Measurements from ENCODE around the gene TEAD1.

TEAD1 gene

GRCh38 chr11:12768726-12769673 is 94.8 kb downstream of the TEAD1 start:
- no peak for DNase-seq

- DNase-seq = no peak
These were observed 95.7 kb downstream of the TEAD1 start for GRCh38 chr11:12769834-12770345.

DNA sequence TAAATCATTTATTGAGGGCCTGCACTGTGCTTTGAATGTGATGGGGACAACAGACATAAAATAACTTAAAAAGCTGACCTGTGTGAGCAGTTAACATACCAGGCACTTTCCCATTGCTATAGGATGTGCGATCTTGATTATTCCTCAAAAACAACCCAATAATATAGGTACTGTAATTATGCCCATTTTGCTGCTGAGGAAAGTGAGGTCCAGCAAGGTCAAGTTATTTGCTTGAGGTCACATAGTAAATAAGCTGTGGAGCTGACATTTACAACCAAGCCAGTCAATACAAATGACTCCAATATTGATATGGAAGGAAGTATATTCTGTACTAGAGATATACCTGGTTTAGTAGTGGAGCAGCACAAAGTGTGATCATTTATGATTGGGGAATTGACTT is 96.2 kb downstream of the TEAD1 start:
- DNase-seq = no peak

- no peak for DNase-seq
These were observed 96.9 kb downstream of the TEAD1 start for GRCh38 chr11:12770966-12771597.

- no peak for DNase-seq
These were observed 97.7 kb downstream of the TEAD1 start for GRCh38 chr11:12771875-12772274.

GRCh38 chr11:12772324-12772723 is 98.1 kb downstream of the TEAD1 start:
- no peak for DNase-seq

DNA sequence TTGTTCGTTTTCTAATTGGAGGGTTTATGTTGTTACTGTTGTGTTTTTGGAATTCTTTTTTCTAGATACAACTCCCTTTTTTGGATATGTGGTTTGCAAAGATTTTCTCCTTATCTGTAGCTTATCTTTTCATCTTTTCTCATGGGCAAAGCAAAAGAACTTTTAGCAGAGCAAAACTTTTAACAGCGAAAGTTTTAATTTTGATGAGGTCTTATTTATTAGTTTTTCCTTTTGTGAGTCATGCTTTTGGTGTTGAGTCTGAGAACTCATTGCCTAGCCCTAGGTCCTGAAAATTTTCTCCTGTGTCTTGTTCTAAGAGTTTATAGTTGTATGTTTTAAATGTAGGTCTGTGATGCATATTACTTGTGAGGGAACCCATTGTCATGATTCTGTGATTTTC is 99.4 kb downstream of the TEAD1 start:
- DNase-seq = no peak

- no peak for DNase-seq
These were observed 101.7 kb downstream of the TEAD1 start for GRCh38 chr11:12775955-12776354.

DNA sequence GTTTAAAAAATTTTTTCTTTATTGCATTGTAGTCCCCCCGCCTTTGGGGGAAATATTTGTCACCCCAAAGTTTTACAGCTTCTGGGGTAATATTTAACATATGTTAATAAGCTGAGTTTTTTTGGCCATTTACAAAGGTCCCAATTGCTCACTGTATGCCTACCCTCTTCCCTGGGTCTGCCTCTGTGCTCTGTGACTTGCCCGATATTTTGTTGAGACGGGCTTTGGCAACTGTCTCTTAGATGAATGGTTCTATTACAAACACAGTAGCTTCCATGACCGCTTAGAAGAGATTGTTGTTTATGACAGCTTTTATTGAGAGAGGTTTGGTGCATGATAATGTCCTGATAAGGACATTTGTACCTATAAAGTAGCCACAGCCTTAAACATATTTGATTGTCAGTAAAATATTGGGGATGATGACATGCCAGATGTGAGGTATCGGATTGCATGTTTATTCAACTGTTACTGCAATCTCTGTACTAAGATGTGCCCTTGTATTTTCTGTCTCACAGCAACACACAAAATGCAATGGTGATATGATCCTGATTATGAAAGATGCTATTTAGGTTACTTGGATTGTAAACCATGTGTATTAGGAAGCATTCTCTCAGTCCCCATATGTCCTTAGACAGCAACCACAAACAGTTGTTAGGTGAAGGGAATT is 103.1 kb downstream of the TEAD1 start:
- DNase-seq = no peak

DNA sequence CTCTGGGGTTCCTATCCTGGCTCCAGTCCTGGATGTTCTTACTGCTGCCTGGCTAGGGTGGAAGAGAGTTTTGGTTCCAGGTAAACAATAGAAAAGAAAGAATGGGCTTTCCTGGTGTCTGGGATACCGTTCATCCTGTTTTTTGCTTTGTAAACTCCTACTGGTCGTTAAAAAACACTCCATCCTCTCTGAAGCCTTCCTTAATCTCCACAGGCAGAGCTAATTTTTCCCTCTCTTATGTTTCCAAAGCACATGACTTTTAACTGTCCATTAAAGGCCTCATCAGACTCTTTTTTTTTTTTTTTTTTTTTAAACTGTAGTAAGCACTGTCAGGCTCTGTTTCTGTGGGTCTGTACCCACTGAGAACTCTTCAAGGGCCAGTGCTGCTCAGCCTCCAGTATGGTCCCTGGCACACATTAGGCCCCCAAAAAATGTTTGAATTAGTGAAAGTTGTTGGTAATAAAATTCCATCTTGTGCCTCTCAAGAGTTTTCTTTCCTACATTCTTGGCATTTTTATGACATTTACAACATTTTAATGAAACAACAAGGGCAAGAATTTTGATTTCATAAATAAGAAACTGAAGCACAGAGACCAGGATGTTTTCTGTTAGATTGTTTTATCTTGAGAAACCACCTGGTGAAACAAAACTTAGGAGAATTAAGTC is 104.2 kb downstream of the TEAD1 start:
- DNase-seq = no peak

DNA sequence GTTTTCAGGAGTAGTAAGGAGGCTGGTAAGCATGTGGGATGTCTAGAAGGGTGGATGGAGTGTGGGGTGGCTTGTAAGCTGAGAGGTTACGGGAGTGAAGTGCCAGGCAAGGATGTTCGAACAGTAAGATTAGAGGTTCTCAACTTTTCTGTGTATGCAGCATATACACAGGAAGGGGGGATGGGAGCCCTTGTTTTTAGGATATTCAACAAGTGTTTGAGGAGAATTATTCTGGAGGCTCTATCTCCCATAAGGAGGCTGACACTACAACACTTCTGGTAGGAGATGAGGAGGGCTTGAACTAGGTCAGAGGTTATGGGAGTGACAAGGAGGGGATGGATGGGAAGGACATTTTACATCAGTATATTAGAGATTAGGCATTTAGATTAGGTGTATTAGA is 109.5 kb downstream of the TEAD1 start:
- DNase-seq = no peak

- DNase-seq = no peak
These were observed 110.2 kb downstream of the TEAD1 start for GRCh38 chr11:12784445-12784844.

DNA sequence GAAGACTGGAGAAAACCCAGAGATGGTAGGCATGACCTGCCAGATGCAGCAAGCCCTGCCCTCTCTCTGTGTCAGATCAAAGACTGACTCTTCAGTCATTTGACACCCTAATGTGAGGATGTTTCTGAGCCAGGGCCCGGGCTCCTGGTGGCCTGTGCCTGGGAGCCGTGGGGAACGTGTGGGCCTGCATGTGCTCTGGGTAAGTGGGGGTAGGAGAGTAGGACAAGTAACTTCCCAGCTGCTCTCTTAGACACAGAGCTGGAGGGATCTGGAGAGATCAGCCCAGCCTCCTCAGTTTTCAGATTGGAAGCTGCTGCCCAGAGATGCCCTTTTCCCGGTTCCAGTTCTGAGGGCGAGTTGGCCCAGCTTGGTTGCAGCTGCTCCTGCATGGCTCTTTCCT is 110.8 kb downstream of the TEAD1 start:
- no peak for DNase-seq

DNA sequence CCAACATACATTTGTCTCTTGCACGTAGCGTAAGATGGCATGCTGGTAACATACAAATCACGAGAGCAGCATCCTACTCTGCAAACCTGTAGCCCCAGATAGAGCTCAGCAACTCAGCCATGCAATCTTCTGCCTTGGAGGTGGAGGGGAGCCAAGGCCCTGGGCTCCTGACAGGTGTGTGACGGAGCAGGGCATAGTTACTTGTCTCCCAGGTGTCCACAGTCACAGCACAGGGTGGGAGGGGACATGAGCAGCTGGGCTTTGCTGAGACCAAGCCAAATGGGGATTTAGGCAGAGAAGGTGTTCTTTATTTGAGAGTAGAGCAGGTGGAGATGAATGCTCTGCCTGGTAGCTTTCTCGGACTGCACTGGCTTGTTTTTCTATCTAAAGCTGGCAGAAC is 111.7 kb downstream of the TEAD1 start:
- DNase-seq = no peak

DNA sequence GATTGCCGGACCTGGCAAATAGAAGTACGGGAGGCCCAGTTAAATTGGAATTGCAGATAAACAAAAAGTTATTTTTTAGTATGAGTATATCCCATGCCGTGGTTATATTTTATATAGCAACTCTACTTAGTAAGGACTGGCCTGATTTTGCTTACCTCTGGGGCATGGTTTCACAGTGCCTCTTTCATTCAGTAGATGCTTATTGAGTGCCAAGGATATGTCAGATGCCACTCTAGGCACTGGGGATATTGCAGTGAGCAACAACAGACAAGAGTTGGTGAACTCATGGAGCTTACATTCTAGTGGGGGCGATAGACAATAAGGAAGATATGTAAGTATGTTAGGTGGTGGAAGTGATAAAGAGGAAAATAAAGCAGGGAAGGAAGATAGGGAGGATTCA is 112.2 kb downstream of the TEAD1 start:
- no peak for DNase-seq

- DNase-seq = no peak
These were observed 112.7 kb downstream of the TEAD1 start for GRCh38 chr11:12786891-12787290.

GRCh38 chr11:12787847-12788246 is 113.6 kb downstream of the TEAD1 start:
- no peak for DNase-seq

GRCh38 chr11:12789054-12789453 is 114.8 kb downstream of the TEAD1 start:
- DNase-seq = no peak

DNA sequence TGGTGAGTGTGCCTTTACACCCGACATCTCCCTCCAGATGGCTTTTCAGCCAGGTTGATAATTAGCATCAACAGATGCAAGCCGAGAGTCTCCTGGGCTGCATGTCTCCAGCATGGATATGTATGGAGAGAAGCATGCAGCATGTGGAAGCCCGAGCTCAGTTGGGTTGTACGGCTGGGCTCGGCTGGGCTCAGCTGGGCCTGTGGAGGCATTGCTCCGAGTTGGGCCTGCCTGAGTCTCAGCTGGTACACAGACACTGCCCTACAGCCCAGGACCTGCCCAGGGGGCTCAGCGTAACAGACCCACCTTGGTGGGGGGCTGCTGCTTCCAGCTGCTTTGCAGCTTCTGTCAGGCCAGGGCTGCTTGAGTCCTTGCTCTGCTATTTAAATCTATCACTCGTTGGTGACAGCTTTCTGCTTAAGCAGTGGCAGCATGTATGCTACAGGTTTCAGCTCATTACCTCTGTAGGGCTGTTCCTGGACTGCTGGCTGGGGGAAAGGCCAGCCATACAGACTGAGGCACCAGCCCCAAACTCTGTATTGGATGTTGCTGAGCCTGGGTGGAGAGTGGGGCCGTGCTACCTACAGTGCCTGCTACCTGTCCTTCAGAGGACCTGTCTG is 115.5 kb downstream of the TEAD1 start:
- no peak for DNase-seq

- DNase-seq = no peak
These were observed 116.8 kb downstream of the TEAD1 start for GRCh38 chr11:12790861-12791616.

DNA sequence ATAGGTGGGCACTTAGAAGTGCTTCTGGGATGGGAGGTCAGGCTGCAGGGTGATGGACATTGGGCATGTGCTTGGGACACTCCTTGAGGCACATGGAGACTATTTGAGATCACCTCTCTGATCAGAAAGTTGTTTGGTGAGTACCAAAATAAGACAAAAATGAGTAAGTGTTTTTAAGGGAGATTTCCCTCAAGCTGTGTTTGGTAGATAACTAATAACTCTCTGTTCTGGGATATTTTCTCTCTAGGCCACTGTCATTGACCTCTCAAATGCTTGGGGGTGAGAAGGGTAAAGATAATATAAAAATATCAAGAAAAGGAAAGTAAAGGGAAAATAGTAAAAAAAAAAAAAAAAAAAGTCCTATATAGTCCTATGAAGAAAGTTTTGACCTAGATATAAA is 117.8 kb downstream of the TEAD1 start:
- DNase-seq = no peak

GRCh38 chr11:12792590-12792989 is 118.4 kb downstream of the TEAD1 start:
- no peak for DNase-seq
